ENCODE results near the gene ZNF79. TPM values are rescaled to one million over a fixed set of nuclear protein-coding genes. Genes with fewer than 3 reads are reported as not detected.

The ZNF79 gene
- total RNA-seq, 1 donor from 2014 or later: 6.1 TPM

Other genes with a start within 250 kb of the ZNF79 start
- 5.6 TPM for gene GARNL3, start 159.6 kb upstream of the ZNF79 start, total RNA-seq
- gene SLC2A8, start 27.2 kb upstream of the ZNF79 start, total RNA-seq: 15.1 TPM
- 1,060 TPM for gene RPL12, start 27.0 kb downstream of the ZNF79 start, total RNA-seq
- gene LRSAM1, start 27.1 kb downstream of the ZNF79 start, total RNA-seq: 12.2 TPM
- 77.0 TPM for gene STXBP1, start 187.9 kb downstream of the ZNF79 start, total RNA-seq